MV-4-11 (cell line): ENCODE measurements around the gene DNAJC5G.
"Not testable (repeated sequence)": the region's sequence is repeated elsewhere in the genome, so short reads cannot be mapped to it uniquely, and the experiment has no call there.

Source experiments
- DNase-seq: peaks from one replicate; lab custom pipeline; 2025; lab: John Stamatoyannopoulos, UW

The DNAJC5G gene

DNA sequence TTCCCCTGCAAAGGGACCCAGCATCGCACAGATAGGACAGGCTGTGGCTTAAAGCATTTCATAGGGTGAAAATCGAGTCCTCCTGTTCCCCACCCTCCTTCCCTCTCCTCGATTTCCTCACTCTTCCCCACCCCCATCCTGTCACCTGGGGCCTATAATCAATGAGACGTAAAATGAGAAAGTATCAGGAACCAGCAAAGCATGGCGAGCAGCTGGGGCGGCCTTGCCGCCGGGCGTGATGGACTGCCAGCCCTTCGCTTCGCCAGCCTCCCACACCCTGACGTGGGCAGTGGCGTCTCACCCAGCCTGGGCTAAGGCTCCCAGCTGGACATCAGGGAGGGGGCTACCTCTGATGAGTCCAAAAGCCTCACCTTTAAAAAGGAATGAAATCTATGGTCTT lies 23.5 kb upstream of the DNAJC5G start:
- no peak for DNase-seq

DNA sequence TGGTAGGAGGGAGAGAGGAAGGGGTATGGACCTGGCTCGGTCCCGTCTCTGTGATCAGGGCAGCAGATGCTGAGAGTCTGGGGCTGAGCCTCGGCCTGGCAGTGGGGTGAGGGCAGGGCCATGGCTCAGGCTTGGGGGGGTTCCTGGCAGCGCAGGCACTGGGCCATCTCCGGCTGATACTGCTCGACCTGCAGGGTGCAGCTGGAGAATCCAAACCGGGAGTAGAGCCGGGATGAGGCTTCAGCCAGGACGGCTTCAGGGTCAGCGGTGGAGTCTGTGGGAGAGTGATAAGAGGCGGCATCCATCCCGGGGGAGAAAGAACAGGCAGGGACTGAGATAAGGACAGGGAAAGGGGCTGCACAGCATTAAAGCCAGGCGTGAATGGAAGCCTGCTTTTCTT lies 20.0 kb upstream of the DNAJC5G start:
- DNase-seq = no peak

DNA sequence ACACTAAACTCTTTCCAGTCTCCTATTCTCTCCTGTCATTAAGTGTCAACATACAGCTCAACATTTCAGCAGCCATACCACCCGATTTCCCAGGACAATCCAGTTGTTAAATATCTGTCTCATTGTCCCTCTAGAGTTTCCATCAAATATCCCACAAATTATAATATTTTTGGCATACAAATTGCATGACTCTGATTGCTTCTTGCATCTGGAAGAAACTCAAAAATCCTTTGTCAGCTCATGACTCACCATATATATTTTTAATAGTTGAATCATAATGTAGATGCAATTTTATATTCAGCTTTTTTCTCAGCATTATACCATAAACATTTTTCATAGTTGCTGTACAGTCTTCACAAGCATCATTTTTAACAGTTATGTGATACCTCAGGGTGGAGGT lies 19.6 kb upstream of the DNAJC5G start:
- no peak for DNase-seq

DNA sequence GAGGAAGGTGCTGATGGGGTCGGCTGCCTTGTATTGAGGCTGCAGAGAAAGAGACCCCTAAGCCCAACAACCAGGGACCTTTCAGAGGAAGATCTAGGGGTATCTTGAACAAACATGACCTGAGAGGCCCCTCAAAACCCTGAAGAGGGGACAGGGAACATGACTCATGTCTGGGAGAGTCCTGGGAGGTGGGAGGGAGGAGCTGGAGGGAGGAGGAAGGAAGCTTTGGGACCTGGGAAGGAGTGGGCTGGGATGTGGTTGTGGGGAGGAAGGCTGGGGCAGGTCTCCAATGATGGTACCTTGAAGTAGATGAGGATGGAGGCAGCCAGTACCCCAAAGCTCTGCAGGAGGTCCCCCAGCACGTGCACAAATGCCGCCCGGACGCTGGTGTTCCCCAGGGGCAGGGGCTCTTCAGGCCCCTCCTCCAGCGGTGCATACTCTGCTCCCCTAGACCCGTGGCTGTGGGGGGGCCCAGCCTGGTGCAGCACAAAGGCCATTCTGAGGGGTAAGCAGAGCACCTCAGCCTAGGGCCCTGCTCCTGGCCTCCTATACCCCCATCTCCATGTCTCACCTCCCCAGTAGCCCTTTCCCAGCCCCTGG lies 18.3 kb upstream of the DNAJC5G start:
- no peak for DNase-seq

DNA sequence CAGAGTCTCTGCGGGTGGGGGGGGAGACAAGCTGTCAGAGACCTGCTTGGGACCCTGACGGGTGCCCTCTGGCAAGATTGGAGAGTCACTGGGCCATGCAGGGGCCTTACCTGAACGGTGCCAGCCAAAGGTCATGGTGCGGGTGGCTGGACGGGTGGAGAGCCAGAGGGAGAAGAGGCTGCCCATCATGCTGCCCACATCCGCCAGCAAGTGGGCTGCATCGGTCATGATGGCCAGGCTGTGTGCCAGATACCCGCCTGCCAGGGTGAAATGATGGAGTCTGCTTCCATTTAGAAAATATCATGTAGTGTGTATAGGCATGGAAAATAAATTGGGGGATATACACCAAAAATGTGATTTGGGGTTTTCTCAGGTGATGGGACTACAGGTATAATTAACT lies 17.2 kb upstream of the DNAJC5G start:
- DNase-seq = no peak

DNA sequence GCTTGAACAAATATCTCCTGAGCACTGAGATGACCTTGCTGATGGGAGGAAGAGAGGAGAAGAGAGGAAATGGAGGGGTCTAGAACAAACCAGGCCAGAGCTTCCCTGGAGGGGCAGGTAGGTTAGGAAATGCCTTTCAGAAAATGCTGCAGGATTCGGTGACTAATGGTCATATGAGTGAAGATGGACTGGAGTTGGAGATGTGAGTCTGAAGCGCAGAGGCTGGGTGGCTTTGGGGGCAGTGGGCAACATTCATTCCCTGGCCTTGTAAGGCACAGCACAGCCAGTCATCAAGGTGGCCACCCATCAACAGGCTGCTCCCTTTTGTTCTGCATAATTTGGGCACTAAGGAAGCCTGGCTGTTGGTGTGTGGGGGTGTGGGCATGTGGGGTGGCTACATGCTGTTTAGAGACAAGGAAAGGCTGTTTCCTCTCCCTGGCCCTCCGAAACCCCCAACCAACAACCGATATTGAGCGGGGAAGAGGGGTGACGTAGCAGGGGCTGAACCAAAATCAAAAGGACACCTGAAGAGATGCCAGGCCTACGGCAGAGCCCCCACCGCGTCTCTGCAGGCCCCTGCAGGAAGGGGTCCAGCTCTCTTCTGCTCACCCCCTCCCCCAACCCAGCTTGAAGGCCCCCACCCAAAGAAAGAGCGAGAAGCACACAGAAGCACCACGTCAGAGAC lies 13.8 kb upstream of the DNAJC5G start:
- DNase-seq = no peak

DNA sequence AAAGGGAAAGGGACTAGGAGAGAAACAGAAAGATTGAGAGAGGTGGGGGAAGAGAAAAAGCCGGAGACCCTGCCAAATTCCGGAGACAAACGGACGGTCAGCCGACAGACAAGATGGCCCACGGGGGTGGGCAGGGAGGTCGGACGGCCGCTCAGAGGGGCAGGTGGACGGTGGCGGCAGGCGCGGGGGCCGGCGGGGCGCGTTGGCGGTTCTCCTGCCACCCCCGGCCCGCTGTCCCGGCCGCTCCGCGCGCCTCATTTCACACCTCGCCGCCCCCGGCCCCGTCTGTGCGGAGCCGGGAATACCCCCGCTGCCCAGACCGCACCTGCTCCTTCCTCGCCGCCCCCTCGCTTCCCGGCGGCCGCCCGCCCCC lies 13.3 kb upstream of the DNAJC5G start:
- no peak for DNase-seq

DNA sequence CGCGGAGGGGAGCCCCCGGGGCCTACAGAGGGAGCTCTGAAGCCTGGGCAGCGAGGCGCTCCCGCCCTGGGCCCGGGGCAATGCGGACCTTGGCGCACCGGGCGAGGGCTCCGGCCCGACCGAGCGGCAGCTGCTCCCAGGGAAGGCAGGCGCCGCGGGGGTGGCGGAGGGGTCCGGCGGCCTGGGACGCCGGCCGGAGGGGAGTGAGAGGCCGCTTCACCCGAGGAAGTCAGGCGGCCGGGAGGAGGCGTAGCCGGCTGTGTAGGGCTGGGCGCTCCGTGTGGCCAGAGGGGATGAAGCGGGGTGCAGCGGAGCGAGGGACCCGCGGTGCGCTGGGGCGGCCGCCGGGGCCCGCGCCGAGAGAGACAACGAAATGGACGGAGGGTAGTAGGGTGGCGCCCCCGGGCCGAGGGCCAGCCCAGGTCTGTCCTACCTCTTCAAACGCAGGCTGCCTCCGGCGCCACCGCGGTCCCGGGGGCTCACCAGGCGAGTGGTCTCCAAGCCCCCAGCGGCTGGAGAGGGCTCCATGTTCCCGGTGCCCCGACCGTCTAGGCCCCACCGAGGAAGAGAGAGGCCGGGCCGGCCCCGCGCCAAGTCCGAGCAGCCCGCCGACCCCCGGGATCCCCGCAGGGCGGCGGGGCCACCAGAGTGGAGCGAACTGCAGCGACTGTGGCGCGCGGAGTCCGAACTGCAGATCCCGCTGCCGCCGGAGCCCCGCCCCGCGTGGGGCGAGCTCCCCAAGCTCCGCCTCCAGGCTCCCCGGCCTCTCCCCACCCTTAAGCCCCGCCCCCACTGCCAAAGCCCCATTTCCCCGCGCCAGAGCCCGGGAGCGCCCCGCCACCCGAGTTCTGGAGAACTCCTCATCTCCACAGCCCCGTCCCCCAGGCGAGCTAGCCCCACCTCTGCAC lies 12.6 kb upstream of the DNAJC5G start, which contains the start of gene SLC30A3:
Gene SLC30A3 (minus strand): TSS at position 669 of the 908 bp plus-strand sequence. CDS start 141 bp downstream, at position 528.
- peak; percentile 21 for DNase-seq

DNA sequence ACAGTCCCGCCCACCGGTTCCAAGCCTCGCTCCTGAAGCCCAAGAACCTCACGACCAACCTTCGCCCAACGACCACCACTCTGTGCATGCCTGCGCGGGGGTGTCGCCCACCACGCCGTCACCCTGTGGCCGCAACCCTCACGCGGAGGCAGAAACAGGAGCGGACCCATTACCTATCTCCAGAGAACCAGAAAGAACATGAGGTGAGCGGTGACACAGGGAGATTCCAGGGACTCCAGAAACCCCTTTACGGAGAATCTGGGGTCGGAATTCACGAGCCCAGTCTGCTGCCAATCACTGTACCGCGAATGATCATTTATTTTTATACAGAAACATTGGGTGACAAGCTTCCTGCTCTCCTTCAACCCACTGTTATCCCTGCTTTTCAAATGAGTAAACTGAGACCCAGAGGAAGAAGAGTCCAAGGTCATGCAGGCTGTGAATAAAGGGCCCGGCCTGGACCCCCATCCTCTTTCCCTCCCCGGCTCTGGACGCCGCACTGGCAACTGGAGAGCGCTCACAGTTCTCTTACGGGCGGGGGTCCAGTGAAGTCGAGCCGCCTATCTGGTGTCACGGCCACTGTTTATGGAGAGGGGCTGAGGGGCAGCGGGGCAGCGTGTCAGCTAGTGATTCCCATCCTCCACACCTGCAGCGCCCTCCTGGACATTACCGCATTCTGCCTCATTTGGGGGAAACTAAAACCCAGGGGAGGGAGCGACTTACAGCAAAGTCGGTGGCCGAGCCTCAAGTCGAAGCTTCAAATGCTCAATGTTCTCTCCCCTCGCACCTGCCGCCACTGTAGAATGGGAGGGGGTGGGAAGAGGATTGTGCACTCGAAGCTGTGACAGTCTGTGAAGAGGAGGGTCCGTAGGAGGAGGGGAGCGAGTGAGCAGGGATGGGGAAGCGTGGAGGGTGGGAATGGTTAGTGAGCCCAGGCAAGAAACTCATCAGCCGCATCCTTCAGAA lies 11.7 kb upstream of the DNAJC5G start:
- no peak for DNase-seq

DNA sequence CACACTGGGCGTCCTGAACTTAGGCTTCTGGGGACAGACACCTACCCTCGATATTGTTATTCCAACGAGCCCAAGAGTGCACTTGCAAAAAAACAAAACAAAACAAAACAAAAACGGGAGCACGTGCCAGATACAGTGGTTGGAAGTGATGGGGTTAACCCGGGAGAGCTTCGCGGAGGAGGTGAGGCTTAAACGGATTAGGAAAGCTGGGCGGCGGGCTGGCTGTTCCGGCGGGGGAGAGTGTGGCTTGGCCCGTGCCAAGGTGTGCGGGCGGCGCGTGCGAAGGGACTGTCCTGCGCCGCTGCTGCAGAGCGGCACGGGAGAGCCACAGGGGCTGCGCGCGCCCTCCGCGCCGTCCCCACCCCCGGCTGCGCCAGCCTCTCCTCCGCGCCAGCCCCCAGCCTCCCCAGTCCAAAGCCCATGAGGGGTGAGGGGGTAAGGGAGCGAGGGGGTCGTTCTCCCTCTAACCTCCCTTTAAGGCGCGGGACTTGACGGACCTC lies 10.9 kb upstream of the DNAJC5G start:
- DNase-seq = no peak

DNA sequence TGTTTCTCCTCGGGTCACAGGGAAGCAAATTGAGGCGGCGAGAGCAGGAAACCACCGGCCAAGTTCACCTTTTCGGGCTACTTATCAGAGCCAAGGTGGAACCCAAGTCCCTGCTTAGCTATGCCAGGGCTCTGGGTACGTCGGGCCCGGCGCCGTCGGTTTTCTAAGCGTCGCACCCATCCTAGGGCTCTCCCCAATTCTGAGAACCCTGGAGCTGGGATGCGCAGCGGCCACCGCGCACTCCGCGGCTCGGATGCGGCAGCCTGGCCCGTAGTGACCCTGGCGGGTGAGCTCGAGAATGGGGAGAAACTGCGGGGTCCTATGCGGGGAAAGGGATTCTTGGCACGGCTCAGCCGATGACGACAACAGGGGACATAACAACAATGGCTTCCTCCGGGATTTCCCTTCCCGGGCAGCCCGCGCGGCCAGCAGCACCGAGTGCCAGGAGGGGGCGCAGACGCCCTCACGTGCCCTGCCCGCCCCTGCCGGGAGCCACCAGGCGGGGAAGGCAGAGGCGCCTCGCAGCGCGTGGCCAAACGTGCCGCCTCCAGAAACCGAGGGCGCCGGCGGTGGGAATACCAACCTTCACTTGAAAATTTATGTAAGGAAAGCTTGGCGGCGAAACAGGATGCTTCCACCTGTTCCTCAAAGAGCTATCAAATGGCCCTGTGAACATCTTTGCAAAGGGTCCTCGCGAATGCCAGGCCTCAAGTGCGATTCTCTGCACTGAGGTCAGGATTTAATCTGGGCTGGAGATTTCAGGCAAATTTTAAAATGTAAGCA lies 10.3 kb upstream of the DNAJC5G start:
- peak; percentile 33 for DNase-seq

DNA sequence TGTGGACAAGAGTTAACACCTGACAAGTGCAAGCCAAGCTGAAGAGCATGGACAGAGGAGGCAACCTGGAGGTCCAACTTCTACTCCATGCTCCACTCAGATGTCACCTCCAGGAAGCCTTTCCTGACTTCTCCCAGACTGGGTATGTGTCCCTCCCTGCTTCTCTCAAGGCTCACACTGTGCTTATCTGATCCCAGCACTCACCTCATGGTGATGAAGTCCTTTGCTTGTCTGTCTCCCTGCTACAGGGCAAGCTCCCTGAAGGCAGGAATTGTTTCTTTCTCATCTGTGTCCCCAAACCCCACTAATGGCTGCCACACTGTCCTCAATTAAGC lies 9.7 kb upstream of the DNAJC5G start:
- DNase-seq = no peak

DNA sequence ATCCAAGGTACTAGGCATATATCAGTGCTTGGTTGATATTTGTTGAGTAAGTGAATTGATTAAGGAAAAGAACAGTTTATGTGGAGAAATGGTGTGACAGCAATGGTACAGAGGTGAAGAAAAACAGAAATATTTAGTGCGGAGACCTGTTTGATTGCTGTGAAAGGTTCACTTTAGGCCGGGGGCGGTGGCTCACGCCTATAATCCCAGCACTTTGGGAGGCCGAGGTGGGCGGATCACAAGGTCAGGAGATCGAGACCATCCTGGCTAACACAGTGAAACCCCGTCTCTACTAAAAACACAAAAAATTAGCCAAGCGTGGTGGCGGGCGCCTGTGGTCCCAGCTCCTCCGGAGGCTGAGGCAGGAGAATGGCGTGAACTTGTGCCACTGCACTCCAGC lies 6.9 kb upstream of the DNAJC5G start:
- not testable (repeated sequence) for DNase-seq

DNA sequence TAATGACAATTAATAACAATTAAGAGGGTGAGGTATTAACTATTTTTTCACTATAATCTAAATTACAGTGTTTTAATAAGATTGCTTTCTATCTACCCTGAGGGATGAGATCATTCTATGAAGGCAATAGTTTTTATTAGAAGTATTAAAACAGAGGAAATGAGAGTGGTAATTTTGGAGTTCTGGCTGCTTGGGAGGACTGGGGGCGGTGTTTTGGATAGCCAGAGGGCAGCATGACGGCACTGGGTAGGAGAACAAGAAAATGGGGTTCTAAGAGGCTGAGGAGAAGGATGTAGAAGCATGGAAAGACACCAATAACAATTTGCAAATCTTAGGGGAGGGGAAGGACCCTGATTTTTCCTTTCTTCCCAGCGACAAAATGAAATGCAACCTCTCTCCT lies 5.1 kb upstream of the DNAJC5G start:
- no peak for DNase-seq

DNA sequence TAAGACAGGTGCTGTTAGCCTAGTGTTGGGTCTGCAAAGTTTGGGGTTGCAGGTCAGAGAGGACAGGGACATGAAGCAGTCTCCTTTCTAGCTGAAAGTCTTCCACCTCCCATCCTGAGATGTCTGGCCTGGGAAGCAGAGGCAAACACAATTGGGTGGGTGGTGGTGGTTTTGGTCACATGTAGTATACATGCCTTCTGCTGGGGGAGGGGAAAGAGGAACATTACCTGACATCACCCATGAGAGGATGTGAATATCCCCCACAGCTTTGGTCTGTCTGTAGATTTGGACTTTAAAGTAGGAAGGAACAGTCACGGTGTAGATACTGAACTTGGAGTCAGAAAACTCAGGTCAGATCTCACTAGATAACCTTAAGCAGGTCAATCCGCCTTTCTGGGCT lies 4.6 kb upstream of the DNAJC5G start:
- no peak for DNase-seq

DNA sequence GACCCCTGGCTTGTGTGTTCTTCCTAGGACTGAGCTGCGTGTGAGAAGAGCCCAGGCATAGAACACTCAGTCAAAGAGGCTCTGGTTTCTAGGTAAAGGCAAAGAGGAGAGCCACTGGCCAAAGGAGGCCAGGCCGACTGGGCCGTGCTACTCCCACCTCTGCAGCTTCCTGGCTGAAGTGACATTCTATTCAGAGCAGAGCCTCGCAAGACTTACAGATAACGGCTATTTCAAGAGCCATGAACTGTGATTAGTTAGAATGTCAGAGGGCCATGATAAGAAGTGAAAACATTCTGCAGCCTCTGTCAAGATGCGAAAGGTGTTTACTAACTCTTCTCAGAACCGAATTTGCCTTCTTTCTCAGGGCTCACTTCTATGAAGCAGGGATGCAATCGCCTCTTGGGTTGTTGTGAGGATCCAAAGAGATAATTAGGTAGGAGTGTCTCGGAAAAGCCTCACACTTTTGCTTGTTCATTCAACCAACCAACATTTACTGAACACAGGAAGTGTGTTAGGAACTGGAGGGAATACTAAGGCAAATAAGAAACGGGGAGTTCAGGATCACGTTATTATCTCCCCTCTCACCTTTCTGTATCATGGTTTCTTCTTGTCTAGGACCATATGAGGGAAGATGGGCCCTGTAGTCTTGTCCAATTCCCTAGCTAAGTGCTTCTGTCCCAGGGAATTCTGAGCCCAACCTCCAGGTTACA lies 3.4 kb upstream of the DNAJC5G start:
- DNase-seq = no peak

DNA sequence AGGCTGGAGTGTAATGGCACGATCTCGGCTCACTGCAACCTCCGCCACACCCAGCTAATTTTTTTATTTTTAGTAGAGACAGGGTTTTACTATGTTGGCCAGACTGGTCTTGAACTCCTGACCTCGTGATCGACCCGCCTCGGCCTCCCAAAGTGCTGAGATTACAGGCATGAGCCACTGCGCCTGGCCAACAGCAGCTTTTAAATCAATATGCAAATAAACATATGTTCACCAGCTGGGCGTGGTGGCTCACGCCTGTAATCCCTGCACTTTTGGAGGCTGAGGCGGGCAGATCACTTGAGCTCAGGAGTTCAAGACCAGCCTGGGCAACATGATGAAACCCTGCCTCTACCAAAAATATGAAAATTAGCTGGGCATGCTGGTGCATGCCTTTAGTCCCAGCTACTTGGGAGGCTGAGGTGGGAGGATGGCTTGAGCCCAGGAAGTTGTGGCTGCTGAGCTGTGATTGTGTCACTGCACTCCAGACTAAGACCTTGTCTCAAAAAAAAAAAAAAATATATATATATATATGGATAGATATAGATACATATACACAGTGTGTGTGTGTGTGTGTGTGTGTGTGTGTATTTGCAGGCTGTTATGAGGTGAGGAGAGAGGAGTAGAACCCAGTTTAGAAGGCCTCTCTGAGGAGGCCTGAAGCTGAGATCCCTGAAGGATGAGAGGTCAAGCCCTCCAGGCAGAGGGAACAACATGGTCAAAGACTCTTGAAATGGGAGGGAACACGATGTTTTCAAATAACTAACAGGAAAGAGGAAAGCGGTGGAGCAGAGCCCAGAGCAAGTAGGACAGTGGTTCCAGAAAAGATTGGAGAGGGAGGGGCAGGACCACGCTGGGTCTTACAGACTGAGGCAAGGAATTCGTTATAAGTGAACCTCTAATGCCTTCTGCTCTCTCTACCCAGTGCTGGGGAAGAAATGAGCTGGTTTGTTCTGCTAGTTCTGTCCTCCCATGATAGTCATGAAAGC lies 2.4 kb upstream of the DNAJC5G start:
- peak; percentile 63 for DNase-seq

DNA sequence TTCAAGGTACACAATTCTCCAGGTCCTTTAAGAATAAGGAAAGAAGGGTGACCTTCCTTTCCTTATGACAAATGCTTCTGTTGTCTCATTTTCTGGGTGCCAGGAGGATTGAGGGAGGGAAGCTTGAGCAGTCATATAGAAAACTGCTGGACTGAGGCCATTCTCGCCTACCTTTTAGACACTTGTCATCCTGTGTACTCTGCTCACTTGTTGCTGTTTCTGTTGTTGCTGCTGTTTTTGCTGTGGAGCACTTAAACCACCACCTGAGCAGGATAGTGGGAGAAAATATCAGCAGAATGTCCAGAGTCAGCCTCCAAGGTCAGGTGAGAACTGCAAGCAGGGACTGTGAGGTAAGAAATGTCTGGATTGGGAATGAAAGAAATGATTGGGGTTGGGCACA lies 2.8 kb downstream of the DNAJC5G start:
- DNase-seq = no peak

DNA sequence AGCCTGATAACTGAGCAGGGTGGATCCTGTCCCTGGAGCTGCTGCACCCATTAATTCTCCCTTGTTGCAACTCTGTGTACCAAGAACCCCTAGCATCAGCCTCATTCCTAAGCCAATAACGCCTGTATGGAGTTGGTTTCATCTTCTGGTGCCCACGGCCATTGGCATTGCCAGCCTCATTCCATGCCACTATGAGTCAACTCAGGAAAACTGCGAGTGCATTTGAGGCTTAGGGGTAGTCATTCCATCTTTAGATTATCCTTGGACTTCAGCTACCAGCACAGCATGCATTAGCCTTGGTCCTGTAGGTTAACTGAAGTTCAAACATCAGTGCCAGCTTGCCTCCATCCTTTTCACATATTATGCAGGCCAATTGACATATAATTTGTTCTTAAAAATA lies 5.6 kb downstream of the DNAJC5G start:
- DNase-seq = no peak
